IPS-NIHi7 (cell line): ENCODE data around the gene KRTAP4-11.
"Not testable (repeated sequence)": the region's sequence is repeated elsewhere in the genome, so short reads cannot be mapped to it uniquely, and the experiment has no call there.

Source experiments
- DNase-seq: peaks from one replicate; pipeline ENCODE4 v3.0.0; 2012; ENCODE audit warnings: mixed read lengths; ENCODE audit errors: extremely low spot score

The KRTAP4-11 gene

DNA sequence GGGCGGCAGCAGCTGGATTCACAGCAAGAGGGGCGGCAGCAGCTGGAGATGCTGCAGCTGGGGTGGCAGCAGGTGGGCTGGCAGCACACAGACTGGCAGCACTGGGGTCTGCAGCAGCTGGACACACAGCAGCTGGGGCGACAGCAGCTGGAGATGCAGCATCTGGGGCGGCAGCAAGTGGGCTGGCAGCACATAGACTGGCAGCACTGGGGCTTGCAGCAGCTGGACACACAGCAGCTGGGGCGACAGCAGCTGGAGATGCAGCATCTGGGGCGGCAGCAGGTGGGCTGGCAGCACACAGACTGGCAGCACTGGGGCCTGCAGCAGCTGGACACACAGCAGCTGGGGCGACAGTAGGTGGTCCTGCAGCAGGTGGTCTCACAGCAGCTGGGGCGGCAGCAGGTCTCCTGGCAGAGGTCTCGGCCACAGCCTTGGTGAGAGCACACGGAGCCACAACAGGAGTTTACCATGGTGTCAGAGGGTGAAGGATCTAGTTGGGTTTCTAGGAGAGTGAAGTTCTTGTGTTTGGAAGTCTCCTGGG lies at the start of gene KRTAP4-11:
Gene KRTAP4-11, minus strand, starts transcription at position 528 of the 541 bp plus-strand sequence. Its CDS starts 58 bp downstream, at position 470.
- not testable (repeated sequence) for DNase-seq

DNA sequence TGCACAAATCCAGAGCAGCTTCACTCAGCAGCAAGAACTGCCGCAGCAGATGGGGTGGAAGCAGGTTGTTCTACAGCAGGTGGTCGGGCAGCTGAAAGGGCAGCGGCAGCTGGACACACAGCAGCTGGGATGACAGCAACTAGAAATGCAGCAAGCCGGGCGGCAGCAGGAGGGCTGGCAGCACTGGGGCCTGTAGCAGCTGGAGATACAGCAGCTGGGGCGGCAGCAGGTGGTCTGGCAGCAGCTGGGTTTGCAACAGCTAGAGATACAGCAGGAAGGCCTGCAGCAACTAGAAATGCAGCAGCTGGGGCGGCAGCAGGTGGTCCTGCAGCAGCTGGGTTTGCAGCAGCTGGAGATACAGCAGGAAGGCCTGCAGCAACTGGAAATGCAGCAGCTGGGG lies 49.4 kb upstream of the KRTAP4-11 start:
- DNase-seq, result no peak

DNA sequence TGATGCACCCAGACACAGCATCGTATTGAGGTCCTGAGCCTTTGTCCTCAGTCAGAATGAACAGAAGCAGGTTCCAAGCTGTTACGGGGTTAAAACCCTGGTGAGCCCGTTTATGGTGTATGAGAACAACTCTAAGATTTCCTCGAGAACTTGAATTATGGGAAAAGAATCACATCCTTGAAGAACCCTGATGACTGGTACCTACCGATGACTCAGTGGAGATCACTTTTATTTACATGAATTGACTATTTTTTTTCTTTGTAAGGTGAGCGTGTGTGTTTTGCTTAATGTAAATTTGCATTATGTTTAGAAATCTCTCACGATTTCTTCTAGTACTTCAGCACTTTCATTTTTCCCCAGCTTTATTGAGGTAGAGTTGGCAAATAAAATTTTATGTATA lies 45.7 kb upstream of the KRTAP4-11 start:
- DNase-seq, result no peak

DNA sequence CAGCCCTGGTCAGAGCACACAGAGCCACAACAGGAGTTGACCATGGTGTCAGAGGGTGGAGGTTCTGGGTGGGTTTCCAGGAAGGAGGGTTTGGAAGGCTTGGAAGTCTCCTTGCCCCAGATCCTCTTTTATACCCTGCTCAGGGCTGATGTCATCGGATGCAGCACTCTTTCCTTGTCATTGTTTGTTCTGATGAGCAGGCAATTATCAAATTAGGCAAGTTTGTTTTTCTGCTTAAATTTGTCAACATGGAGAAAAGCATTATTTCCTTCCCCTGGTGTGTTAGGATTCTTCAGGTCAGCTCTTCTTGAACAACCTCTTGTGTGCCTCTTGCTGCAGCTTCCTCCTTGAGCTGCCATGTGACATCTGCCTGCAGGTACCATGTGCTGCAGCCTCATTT lies 42.5 kb upstream of the KRTAP4-11 start, which contains the start of gene KRTAP4-4:
Gene KRTAP4-4, minus strand, starts transcription at position 101 of the 400 bp plus-strand sequence. Its CDS starts 57 bp downstream, at position 44.
- no peak for DNase-seq

DNA sequence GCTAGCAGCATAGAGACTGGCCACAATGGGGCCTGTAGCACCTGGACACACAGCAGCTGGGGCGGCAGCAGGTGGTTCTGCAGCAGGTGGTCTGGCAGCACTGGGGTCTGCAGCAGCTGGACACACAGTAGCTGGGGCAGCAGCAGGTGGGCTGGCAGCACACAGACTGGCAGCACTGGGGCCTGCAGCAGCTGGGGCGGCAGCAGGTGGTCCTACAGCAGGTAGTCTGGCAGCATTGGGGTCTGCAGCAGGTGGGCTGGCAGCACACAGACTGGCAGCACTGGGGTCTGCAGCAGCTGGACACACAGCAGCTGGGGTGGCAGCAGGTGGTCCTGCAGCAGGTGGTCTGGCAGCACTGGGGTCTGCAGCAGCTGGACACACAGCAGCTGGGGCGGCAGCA lies 42.0 kb upstream of the KRTAP4-11 start:
- not testable (repeated sequence) for DNase-seq

DNA sequence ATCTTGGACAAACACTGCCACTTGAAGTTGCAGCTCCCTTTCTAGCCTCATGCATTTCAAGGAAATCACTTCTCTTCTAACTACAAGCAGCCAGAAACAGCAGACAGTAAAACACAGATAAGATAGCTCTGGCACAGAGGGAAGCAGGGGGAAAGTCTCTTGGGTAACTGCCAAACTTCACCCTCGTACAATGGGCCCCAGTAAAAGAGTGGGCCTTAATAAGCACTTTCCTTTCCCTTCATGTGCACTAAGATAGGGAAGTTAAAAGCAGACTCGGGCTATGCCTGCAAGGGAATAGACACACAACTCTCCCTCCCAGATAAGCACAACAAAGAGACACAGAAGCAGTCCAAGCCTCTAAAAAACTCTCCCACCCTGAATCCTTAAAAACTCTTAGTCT lies 35.7 kb upstream of the KRTAP4-11 start:
- DNase-seq, result no peak

DNA sequence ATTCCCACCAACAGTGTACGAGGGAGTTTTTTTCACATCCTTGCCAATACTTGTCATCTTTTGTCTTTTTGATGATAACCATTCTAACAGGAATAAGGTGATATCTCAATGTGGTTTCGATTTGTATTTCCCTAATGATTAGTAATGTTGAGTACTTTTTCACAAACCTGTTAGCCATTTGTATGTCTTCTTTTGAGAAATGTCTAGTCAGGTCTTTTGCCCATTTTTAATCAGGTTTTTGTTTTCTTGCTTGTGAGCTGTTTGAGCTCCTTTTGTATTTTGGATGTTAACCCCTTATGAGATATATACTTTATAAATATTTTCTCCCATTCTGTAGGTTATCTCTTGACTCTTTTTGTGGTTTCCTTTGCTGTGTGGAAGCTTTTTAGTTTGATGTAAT lies 33.4 kb upstream of the KRTAP4-11 start:
- DNase-seq, result no peak

DNA sequence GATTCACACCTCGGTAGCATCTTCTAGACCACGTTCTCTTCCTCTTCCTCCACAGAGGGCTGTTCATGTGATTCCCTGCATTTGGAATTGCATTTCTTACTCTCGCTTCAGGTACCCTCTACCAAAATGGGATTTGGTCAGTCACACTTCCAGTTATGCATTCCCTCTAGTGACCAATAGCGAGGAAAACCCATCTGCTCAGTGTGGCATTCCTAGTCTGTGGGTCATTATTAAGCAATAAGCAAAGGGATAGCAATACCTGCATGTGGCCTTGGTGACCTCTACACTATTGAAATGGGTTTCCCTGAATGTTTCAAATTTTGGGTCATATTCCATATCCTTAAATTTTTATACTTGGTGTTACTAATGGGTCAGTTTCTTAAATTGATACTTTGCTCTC lies 31.9 kb upstream of the KRTAP4-11 start:
- no peak for DNase-seq

DNA sequence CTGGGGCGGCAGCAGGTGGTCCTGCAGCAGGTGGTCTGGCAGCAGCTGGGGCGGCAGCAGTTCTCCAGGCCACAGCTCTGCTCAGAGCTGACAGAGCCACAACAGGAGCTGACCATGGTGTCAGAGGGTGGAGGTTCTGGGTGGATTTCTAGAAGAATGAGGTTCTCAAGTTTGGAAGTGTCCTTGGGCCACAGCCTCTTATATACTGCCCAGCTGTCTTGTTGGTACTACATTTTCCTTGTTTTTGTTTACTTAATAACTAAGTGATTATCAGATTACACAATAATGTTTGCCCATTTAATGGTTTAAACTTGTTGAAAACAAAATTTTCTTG lies 31.4 kb upstream of the KRTAP4-11 start, which contains the start of gene KRTAP4-5:
Gene KRTAP4-5, minus strand, starts transcription at position 174 of the 334 bp plus-strand sequence. Its CDS starts 58 bp downstream, at position 116.
- DNase-seq, result no peak

DNA sequence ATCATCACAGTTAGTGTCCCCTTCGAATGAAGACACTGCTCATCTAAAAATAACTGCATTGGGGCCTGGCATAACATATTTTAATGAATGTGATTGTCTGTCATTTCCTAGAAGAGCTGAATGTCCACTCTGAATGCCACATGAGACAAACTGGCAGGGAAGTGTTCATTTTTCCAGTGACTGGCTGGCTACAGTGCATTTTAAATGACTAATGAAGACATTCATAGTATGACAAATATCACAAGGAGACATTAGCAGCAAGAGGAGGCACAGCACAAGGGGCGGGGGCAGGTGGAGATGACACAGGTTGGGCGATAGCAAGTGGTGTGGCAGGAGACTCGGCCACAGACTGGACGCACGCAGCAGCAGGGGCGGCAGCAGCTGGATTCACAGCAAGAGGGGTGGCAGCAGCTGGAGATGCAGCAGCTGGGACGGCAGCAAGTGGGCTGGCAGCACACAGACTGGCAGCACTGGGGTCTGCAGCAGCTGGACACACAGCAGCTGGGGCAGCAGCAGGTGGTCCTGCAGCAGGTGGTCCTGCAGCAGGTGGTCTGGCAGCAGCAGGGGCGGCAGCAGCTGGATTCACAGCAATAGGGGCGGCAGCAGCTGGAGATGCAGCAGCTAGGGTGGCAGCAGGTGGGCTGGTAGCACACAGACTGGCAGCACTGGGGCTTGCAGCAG lies 30.9 kb upstream of the KRTAP4-11 start:
- not testable (repeated sequence) for DNase-seq

DNA sequence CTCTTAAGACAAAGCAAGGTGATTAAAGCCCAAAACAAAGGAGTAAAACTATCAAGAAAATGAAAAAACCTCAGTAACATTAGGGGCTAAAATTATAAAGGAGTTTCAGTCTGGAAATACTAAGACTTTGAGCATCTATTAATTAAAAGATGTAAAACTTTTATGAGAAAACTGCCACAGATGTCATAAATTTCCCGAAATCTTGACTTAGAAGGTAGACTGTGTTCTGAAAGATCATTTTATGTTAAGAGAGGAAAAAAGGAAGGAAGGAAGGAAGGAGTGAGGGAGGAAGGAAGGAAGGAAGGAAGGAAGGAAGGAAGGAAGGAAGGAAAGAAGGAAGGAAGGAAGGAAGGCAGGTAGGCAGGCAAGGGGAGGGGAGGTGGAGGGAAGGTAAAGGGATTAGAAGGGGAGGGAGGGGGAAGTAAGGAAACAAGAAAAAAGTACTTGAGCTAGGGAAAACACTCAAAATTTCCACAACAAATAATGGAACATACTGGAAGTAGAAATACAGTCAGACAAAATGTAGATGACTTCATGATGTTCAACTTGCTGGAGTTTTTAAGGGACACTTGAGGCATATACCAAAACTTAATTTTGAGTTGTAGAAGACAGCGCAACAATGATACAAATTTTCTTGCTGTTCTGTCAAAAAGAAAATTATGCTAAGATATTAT lies 29.5 kb upstream of the KRTAP4-11 start:
- no peak for DNase-seq

DNA sequence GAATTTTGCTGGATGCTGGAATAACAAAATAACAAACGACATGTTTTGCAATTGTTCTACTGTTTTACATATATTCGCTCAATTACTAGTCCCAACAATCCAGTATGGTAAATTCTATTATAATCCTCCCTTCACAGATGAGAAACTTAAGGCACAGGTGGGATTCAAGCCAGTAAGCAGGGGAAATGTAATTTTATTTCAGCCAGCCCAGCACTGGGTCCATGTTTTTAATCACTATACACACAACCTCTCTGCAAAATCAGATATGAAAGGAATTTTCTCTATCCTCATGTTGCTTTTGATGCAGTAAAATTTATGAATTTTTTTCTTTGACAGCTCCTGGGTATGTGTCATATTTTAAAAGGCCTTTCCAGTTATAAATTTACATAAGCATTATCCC lies 27.1 kb upstream of the KRTAP4-11 start:
- no peak for DNase-seq

DNA sequence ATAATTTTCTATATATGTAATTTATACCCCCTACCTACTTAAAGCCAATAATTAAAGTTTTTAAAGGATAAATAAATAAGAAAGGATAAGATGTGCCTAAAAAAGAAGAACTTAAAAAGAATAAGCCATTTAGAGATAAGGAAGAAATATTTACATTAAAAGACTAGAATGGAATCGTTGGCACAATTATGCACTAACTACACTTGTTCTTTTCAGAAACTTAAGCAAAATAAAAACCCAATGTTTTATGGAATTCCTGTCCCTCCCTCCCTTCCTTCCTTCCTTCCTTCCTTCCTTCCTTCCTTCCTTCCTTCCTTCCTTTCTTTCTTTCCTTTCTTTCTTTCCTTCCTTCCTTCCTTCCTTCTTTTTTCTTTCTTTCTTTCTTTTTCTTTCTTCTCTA lies 26.7 kb upstream of the KRTAP4-11 start:
- no peak for DNase-seq

DNA sequence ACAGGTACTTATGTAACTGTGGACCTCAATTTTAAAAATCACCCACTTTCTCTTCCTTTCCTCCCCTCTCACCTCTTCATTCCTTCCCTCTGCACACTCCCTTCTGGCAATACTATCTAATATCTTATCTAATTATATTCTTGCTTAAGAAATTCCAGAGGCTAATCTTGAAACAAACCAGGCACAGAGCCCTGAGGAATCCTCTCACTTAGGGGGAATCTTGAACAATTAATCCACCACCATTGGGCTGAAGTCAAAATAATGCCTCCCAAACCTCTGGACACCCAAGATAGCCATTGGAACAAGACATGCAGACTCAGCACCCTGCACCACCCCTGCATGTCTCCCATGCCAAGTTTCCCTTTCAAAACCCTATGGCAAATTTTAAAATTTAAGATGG lies 23.2 kb upstream of the KRTAP4-11 start:
- no peak for DNase-seq

DNA sequence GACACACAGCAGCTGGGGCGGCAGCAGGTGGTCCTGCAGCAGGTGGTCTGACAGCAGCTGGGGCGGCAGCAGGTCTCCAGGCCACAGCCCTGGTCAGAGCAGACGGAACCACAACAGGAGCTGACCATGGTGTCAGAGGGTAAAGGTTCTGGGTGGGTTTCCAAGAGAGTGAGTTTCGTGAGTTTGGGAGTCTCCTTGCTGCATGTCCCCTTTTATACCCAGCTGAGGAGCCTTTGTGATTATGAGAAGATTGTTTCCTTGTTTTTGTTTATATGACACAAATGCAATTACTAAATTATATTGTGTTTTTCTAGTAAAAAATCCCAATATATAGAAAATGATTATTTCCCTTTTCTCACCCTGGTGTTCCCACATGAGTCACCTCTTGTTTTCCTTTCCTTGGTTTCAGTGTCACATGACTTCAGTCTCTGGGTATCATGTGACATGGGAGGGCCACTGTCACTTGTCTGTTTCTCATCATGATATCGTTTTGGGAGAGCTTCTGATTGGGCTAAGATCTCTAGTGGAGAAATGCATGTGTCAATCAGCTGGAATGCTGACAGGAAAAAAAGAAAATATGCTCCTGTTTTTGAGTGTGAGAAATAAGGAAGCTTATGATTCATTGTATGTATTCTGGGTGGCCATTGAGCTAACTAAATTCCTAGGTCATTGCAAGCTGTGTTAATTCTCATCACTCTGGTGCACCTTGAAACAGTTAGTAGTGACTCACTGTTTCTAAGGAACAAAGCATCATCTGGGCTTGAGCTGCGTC lies 22.4 kb upstream of the KRTAP4-11 start, which contains the start of gene KRTAP4-6:
Gene KRTAP4-6, minus strand, starts transcription at position 185 of the 772 bp plus-strand sequence. Its CDS starts 57 bp downstream, at position 128.
- DNase-seq, result no peak

DNA sequence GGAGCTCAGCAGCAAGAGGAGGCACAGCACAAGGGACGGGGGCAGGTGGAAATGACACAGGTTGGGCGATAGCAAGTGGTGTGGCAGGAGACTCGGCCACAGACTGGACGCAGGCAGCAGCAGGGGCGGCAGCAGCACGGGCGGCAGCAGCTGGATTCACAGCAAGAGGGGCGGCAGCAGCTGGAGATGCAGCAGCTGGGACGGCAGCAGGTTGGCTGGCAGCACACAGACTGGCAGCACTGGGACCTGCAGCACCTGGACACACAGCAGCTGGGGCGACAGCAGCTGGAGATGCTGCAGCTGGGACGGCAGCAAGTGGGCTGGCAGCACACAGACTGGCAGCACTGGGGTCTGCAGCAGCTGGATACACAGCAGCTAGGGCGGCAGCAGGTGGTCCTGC lies 21.7 kb upstream of the KRTAP4-11 start:
- not testable (repeated sequence) for DNase-seq

DNA sequence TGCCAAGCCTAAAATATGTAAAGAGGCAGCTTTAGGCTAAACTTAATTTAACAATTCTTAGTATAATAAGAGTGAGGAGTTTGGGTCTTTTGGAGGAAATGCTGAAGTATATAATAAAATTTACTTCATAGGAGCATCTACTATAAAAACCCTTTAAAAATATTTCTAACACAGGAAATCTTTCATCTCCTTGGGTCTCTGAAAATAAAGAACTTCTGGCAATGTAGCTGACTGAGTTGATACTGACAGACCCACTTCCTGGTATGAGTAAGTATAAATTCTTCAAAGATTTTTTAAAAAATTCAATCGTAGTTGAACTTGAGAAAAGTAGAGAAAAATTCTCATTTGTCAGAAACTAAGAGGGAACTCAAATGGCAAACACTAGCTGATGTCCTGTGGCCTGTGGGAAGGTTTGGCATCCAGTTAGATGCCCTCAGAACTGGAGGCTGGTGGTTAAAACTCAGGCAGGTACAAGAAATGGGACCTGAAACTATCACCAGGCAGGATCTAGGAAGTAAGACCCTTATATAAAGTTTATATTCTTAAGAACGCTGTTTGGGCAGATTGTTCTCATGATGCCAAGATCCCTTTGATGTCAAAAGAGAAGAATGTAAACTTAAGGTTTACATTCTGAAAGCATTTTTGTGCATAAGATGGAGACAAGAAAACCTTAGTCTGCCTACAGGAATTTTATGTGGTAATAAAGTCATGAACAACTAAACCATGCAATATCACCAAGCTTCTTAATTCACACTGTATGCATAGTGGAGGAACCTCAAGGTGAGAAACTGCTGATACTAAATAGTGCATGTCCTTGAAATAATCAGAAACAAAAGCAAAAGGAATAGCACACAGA lies 15.9 kb upstream of the KRTAP4-11 start:
- DNase-seq, result no peak

DNA sequence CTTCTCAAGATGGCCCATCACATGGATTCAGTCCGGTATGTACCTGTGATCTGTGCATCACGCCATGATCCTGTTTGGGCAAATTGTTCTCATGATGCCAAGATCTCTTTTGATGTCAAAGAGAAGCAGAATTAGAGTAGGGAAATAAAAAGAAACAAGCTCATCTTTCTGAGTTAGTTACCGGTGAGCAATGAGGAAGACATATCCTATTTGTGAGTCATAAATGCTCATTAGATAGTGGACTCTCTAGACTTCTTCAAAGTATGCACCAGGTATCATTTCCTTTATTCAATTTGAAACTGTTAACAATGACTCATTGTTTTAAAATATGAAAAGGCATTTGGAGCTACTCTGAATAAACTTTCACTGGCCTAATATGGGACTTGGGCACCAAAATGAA lies 13.8 kb upstream of the KRTAP4-11 start:
- no peak for DNase-seq

DNA sequence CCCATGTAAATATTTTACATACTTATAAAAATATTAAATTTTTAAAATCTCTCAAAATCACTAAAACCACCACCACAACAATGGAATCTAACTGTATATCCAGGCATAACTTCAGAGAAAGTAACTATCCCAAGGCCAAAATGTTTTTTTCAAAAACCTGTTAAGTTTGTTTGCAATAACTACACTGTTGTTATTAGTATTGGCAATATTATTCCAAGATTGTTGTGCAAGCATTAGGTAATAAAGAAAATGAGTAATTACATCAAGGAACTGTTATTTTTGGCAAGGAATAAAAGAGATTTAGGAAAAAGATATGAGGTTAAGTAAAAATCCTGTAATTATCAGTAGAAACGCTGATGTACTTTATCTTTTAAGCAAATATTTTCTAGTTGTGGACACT lies 9.2 kb upstream of the KRTAP4-11 start:
- DNase-seq, result no peak

DNA sequence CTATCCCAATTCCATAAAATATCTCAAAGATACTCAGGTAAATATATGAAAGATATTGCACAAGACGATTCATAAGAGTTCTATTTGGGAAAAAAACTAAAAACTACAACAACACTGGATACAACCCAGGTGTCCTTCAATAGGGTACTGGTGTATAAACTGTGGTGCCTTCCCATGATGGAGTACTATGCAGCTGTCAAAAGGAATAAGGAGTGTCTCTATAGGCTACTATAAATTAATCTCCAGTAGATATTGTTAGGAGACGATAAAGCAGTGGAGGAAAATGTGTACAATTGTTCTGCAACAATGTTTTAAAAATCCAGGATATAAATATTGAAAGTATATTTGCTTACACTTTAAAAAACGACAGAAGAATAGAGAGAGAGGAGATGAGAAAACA lies 8.2 kb upstream of the KRTAP4-11 start:
- DNase-seq, result no peak

DNA sequence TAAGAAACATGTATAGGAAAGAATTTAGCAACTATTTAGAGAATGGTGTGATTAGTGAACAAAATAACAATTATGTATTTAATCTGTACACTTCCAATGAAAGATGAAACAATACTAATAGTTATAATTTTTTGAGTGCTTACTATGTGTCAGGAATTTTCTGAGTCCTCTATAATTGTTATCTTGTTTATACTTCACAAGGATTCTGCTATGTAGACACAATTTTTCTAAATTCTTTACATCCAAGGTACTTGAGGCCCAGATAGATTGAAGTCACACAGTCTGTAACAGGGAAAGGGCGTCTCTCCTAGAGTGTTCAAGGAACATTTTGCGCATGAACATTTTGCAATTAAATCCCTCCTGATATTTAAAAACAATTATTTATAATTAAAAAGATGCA lies 6.9 kb upstream of the KRTAP4-11 start:
- DNase-seq, result no peak
